ENCODE measurements around the gene GALT. TPM values are rescaled to one million over a fixed set of nuclear protein-coding genes. Genes with fewer than 3 reads are reported as not detected.

The GALT gene
- polyA plus RNA-seq, 1 donor = 83.9 TPM

DNA sequence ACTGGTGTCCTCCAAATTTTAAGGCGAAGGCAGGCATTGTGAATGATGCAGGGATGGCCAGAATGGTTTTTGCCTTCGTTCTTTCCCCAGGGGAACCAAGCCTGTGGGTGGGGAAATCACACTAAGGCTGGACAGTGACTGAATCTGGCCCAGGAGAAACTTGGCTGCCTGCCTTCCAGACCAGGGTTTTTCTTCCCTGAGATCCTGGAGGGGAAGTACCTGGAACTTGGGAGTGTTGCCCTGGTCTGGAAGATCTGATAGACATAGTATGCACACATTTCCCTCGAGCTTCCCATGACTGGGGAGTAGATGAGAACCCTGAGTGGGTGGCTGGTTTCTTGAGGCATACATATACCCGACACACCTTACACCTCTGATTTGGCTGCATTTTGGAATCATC is 4.8 kb downstream of the GALT start:
- Histone ChIP-seq H3K9me3 (ENCODE audit: control insufficient read depth, low read depth, low read length) (no peaks in the 10 kb centered on the region), H3K27ac (ENCODE audit: low read length) (peak overlapping the region; percentile 75), H3K4me1 (ENCODE audit: control insufficient read depth, insufficient read depth, low read length) (peaks cover 52% of the 10 kb centered on the region), H3K36me3 (ENCODE audit: control insufficient read depth, insufficient read depth, low read length) (peaks cover 22% of the 10 kb centered on the region), H3K4me3 (ENCODE audit: low read length) (peak overlapping the region; percentile 36), H3K27me3 (ENCODE audit: control insufficient read depth, insufficient read depth, low read length) (no peaks in the 10 kb centered on the region)
- no CpG with 5 or more reads among the region's 4 CpGs for WGBS (ENCODE audit: insufficient coverage, low lambda C conversion rate)
- peak in 1 of 2 donors; percentile 66 for DNase-seq

DNA sequence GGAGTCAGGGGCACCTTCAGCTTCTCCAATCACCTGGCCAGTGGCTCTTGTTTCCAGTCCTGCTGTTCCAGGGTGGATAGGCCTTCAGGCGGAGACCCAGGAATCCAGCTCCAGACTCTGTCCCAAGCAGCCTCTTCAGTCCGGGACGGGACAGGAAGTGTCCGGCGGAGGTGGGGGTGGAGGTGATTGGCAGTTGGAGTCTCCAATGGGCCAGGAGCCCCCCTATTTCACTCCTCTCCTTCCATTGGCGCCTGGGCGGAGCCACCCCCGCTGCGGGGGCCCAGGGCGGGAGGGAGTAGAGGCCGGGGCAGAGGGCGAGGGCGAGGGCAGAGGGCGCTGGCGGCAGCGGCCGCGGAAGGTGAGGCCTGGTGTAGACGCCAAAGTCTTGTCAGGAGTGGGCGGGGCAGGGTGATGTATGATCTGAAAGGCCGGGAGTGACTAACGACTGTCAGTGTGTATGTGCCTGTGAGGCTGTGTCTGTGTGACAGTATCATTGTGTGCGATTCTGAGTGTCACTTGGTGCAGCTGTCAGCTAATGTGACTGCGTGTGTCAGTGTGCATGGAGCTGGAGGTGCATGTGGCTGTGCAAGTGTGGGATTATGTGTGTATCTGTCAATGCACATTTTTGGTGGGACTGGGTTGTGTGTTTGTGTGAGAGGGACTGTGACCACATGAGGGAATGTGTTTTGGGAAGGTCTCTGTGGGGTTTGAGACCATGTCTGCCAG is 5.6 kb downstream of the GALT start, which contains the start of gene IL11RA:
Gene IL11RA, plus strand, starts transcription at position 310 of the 726 bp plus-strand sequence. CDS start 3,033 bp downstream, outside the sequence.
- no peaks in the 10 kb centered on the region for H3K27me3 ChIP-seq (ENCODE audit: control insufficient read depth, insufficient read depth, low read length)
- WGBS (ENCODE audit: insufficient coverage, low lambda C conversion rate) = no CpG with 5 or more reads among the region's 24 CpGs
- peak within 1 kb of the TSS; percentile 75 for H3K27ac ChIP-seq (ENCODE audit: low read length)
- peak; percentile 93 to 97 for DNase-seq
- H3K9me3 ChIP-seq (ENCODE audit: control insufficient read depth, low read depth, low read length) = no peaks in the 10 kb centered on the region
- H3K4me3 ChIP-seq (ENCODE audit: low read length) = peak within 1 kb of the TSS; percentile 36
- H3K36me3 ChIP-seq (ENCODE audit: control insufficient read depth, insufficient read depth, low read length) = peaks cover 27% of the 10 kb centered on the region
- H3K4me1 ChIP-seq (ENCODE audit: control insufficient read depth, insufficient read depth, low read length) = peaks cover 52% of the 10 kb centered on the region

DNA sequence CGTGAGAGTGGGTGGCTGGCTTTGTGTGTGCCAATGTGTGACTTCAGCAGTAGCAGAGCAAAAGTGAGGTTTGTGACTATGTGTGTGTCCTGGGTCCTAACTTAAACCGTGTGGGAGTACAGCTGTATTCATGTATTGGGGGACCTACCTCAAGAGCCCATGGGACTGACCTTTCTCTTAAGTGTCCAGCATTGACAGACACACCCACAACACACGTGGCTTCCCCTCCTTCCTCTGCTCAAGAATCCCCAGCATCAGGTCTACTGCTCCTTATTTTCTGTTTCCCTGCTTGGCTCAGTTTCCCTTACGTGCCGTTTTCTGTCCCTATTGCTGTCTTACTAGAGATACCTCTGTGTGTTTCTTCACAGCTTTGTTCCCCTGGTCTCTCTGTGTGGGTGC is 6.1 kb downstream of the GALT start:
- Histone ChIP-seq H3K36me3 (ENCODE audit: control insufficient read depth, insufficient read depth, low read length) (peaks cover 29% of the 10 kb centered on the region), H3K27me3 (ENCODE audit: control insufficient read depth, insufficient read depth, low read length) (no peaks in the 10 kb centered on the region), H3K27ac (ENCODE audit: low read length) (peak overlapping the region; percentile 75), H3K4me1 (ENCODE audit: control insufficient read depth, insufficient read depth, low read length) (peaks cover 48% of the 10 kb centered on the region), H3K9me3 (ENCODE audit: control insufficient read depth, low read depth, low read length) (no peaks in the 10 kb centered on the region), H3K4me3 (ENCODE audit: low read length) (peak overlapping the region; percentile 36)
- WGBS (ENCODE audit: insufficient coverage, low lambda C conversion rate) = 63% methylated on average over 2 of the region's 5 CpGs
- peak in 1 of 2 donors; percentile 37 for DNase-seq

DNA sequence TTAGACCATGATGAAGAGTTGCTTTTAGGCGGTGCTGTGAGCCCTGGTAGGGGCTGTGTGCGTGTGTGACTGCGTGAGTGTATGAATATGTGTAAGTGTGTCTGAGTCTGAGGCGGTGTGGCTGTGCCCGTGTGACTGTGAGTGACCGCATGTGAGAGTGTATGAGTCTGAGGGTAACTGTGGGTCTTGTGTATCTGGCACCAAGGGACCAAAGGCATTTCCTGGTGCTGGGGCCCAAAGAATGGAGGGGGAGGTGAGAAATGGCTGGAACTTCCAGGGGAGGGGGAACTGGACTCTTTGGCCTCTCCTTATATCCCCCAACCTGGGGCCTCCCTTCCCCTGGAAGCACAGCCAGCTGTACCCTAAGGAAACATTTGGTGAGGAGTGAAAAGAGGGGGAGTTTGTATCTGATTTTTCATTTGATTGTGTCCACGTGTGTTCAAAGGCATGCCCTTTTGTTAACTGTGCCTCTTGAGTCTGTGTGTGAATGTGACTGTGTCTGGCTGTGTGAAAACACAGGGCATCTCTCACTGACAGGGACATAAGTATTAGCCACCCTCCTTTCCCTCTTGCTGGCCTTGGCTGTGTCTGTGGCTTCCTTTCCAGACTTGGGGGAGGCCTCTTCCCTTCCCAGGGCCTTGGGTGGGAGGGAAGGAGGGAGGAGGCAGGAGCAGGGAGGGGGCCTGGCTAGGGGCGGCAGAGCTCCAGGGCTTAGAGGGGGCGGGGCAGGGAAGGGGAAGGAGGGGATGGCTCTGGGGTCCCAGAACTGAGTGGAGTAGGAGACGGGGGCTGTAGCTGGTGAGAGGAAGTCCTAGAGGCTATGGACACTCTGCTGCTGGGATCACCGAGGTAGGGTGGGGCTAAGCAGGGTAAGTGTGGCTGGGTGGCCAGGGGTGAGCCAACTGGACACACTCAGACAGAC is 6.9 kb downstream of the GALT start:
- Histone ChIP-seq H3K27ac (ENCODE audit: low read length) (peak overlapping the region; percentile 75), H3K4me1 (ENCODE audit: control insufficient read depth, insufficient read depth, low read length) (peaks cover 40% of the 10 kb centered on the region), H3K4me3 (ENCODE audit: low read length) (no peak overlapping the region)

DNA sequence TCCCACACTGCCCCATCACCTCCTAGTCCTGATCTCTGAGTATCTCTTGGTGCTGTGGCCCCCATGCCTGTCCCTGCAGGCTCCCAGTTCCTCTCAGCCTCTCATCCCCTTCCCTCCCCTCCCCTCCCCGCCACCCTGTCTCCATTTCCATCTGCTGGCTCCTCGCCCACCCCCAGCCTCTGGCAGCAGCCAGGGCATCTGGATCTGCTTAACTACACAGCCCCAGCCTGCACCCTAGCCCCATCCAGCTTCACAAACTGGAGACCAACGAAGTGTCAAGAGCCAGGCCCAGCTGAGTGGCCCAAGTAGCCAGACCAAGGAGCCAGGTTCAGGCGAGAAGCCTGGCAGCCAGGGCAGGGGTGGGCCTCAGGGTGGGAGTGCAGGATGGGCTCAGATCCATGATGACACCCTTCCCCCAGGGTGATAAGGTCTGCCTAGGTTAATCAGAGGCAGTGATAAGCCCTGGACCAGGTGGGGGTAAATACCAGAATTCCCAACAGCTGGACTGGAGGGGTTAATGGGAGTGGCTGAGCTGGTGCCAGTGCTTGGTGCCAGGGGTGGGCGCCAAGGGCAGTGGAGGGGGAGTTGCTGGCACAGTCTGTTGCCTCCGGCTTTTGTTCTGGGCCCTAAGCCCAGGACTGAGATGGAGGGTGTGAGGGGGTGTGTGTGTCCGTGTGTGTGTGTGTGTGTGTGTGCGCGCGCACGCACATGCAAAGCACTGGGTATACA is 8.0 kb downstream of the GALT start:
- DNase-seq = peak in 1 of 2 donors; percentile 34
- no peaks in the 10 kb centered on the region for H3K27me3 ChIP-seq (ENCODE audit: control insufficient read depth, insufficient read depth, low read length)
- peak overlapping the region; percentile 53 for H3K27ac ChIP-seq (ENCODE audit: low read length)
- H3K4me3 ChIP-seq (ENCODE audit: low read length) = no peak overlapping the region
- peaks cover 36% of the 10 kb centered on the region for H3K4me1 ChIP-seq (ENCODE audit: control insufficient read depth, insufficient read depth, low read length)
- WGBS (ENCODE audit: insufficient coverage, low lambda C conversion rate) = no CpG with 5 or more reads among the region's 11 CpGs
- no peaks in the 10 kb centered on the region for H3K9me3 ChIP-seq (ENCODE audit: control insufficient read depth, low read depth, low read length)
- H3K36me3 ChIP-seq (ENCODE audit: control insufficient read depth, insufficient read depth, low read length) = peaks cover 15% of the 10 kb centered on the region

More for the DNA sequence above, 6.9 kb downstream of the GALT start:
- Histone ChIP-seq H3K36me3 (ENCODE audit: control insufficient read depth, insufficient read depth, low read length) (peaks cover 26% of the 10 kb centered on the region), H3K9me3 (ENCODE audit: control insufficient read depth, low read depth, low read length) (no peaks in the 10 kb centered on the region), H3K27me3 (ENCODE audit: control insufficient read depth, insufficient read depth, low read length) (no peaks in the 10 kb centered on the region)
- no CpG with 5 or more reads among the region's 11 CpGs for WGBS (ENCODE audit: insufficient coverage, low lambda C conversion rate)
- peak in 1 of 2 donors; percentile 43 for DNase-seq

- Histone ChIP-seq H3K27me3 (ENCODE audit: control insufficient read depth, insufficient read depth, low read length) (no peaks in the 10 kb centered on the region), H3K9me3 (ENCODE audit: control insufficient read depth, low read depth, low read length) (no peaks in the 10 kb centered on the region), H3K27ac (ENCODE audit: low read length) (no peak overlapping the region), H3K36me3 (ENCODE audit: control insufficient read depth, insufficient read depth, low read length) (peaks cover 15% of the 10 kb centered on the region), H3K4me3 (ENCODE audit: low read length) (no peak overlapping the region), H3K4me1 (ENCODE audit: control insufficient read depth, insufficient read depth, low read length) (peaks cover 36% of the 10 kb centered on the region)
- DNase-seq = no peak
- WGBS (ENCODE audit: insufficient coverage, low lambda C conversion rate) = no CpG with 5 or more reads among the region's 5 CpGs
Observed at GRCh38 chr9:34655394-34655793, 8.9 kb downstream of the GALT start.

DNA sequence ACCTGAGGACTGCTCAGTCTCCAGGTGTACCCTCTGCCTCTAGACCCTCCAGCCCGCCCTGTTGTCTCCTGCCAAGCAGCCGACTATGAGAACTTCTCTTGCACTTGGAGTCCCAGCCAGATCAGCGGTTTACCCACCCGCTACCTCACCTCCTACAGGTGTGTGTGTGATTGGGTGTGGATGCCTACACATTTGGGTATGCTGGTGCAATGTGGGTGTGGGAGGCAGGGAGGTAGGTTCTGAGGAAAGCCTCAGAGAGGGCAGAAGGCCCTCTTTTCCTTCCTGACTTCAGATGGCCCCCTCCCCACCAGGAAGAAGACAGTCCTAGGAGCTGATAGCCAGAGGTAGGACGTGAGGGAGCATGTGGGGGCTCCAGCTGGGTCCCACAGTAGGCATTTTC is 10.5 kb downstream of the GALT start:
- H3K4me3 ChIP-seq (ENCODE audit: low read length) = no peak overlapping the region
- no peak overlapping the region for H3K27ac ChIP-seq (ENCODE audit: low read length)
- H3K4me1 ChIP-seq (ENCODE audit: control insufficient read depth, insufficient read depth, low read length) = peaks cover 25% of the 10 kb centered on the region
- peaks cover 25% of the 10 kb centered on the region for H3K36me3 ChIP-seq (ENCODE audit: control insufficient read depth, insufficient read depth, low read length)
- H3K27me3 ChIP-seq (ENCODE audit: control insufficient read depth, insufficient read depth, low read length) = no peaks in the 10 kb centered on the region
- no CpG with 5 or more reads among the region's 5 CpGs for WGBS (ENCODE audit: insufficient coverage, low lambda C conversion rate)
- no peaks in the 10 kb centered on the region for H3K9me3 ChIP-seq (ENCODE audit: control insufficient read depth, low read depth, low read length)
- no peak for DNase-seq

GRCh38 chr9:34658461-34658860 is 12.0 kb downstream of the GALT start:
- Histone ChIP-seq H3K36me3 (ENCODE audit: control insufficient read depth, insufficient read depth, low read length) (peaks cover 35% of the 10 kb centered on the region), H3K27ac (ENCODE audit: low read length) (no peak overlapping the region), H3K4me3 (ENCODE audit: low read length) (no peak overlapping the region), H3K27me3 (ENCODE audit: control insufficient read depth, insufficient read depth, low read length) (no peaks in the 10 kb centered on the region), H3K4me1 (ENCODE audit: control insufficient read depth, insufficient read depth, low read length) (peaks cover 12% of the 10 kb centered on the region), H3K9me3 (ENCODE audit: control insufficient read depth, low read depth, low read length) (no peaks in the 10 kb centered on the region)
- WGBS (ENCODE audit: insufficient coverage, low lambda C conversion rate) = no CpG with 5 or more reads among the region's 14 CpGs
- DNase-seq = no peak

GRCh38 chr9:34659592-34660253 is 13.2 kb downstream of the GALT start:
- H3K9me3 ChIP-seq (ENCODE audit: control insufficient read depth, low read depth, low read length) = no peaks in the 10 kb centered on the region
- no peaks in the 10 kb centered on the region for H3K27me3 ChIP-seq (ENCODE audit: control insufficient read depth, insufficient read depth, low read length)
- H3K36me3 ChIP-seq (ENCODE audit: control insufficient read depth, insufficient read depth, low read length) = peaks cover 35% of the 10 kb centered on the region
- no peak overlapping the region for H3K4me3 ChIP-seq (ENCODE audit: low read length)
- no peak overlapping the region for H3K27ac ChIP-seq (ENCODE audit: low read length)
- DNase-seq = no peak
- WGBS (ENCODE audit: insufficient coverage, low lambda C conversion rate) = no CpG with 5 or more reads among the region's 8 CpGs
- H3K4me1 ChIP-seq (ENCODE audit: control insufficient read depth, insufficient read depth, low read length) = peaks cover 4% of the 10 kb centered on the region

Measured in large intestine (tissue), 3 donors.